ENCODE results near the gene SYT11.
"Not testable (repeated sequence)": the region's sequence is repeated elsewhere in the genome, so short reads cannot be mapped to it uniquely, and the experiment has no call there.

The SYT11 gene, protein sequence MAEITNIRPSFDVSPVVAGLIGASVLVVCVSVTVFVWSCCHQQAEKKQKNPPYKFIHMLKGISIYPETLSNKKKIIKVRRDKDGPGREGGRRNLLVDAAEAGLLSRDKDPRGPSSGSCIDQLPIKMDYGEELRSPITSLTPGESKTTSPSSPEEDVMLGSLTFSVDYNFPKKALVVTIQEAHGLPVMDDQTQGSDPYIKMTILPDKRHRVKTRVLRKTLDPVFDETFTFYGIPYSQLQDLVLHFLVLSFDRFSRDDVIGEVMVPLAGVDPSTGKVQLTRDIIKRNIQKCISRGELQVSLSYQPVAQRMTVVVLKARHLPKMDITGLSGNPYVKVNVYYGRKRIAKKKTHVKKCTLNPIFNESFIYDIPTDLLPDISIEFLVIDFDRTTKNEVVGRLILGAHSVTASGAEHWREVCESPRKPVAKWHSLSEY

DNA sequence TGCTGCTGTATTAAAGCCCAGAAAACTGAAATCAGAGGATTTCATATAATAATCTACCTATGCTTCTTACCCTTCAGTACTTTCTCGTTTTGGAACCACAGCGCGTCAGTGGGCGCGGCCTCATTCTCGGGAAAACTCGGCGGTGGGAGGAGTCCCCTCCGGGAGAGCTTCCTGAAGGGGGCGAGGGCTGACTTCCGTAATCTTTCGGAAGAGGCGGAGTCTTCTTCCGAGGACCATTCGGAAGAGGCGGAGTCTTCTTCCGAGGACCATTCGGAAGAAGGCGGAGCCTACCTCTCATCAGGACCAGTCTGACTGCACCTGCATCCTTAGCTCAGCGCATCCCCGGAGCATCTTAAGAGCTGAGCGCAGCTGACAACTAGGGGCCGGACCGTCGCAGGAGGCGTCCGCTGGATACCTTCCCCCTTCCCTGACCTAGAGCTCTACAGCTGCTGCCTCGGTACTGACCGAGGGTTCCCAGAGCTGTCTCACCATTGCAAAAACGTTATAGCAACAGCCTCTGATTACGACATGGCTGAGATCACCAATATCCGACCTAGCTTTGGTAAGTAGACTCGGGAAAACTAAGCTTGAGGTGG is at the start of gene SYT11:
Gene SYT11, plus strand, starts transcription at position 334 of the 596 bp plus-strand sequence. Its CDS starts 195 bp downstream, at position 529.
- peak; percentile 95 for DNase-seq

DNA sequence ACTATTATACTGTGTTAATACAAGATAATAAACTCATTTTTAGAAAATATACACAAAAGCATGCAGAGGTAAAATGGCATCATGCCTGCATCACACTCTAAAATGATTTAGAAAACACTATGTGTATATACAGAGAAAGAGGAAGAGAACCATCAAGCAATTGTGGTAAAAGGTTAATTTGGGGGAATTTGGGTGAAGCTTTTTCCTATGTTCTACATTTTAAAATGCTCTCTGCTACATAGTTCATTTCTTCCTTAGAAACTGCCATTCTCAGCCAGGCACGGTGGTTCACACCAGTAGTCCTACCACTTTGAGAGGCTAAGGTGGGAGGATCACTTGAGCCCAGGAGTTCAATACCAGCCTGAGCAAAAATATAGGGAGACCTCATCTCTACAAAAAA is 46.5 kb upstream of the SYT11 start:
- no peak for DNase-seq

DNA sequence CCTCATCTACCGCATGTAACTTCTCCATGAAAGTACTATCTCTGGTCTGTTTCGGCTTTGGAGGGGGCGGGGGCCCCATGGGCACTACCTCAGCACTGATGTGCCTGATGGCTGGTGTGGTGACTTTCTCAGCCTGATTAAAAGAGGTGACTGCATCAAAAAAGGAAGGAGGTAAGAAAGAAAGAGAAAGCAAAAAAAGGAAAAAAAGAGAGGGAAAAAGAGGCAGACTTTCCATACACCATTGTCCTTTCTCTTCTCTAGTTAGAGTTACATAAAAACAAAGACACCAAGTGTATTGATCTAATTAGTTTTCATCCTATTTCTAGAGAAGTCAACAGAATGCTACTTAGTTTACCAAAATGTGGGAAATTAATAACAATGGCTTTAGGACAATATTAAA is 45.7 kb upstream of the SYT11 start:
- DNase-seq = no peak

DNA sequence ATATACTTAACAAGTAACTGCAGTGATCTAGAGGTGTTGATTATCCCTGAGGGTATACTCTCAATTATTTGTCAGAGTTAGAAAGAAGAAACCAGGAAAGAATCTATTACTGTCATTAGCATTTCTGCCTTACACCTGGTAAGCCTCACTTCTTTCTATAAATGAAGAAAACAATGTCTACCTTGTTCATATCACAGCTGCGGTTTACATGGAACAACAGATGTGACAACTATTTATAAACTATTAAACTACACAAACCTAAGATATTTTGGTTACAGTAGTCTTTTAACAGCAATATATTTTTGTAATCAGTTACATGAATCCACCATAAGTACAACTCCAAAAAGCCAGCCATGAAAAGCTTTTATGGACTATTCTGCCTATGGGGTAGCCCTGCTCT is 43.0 kb upstream of the SYT11 start:
- DNase-seq = no peak

DNA sequence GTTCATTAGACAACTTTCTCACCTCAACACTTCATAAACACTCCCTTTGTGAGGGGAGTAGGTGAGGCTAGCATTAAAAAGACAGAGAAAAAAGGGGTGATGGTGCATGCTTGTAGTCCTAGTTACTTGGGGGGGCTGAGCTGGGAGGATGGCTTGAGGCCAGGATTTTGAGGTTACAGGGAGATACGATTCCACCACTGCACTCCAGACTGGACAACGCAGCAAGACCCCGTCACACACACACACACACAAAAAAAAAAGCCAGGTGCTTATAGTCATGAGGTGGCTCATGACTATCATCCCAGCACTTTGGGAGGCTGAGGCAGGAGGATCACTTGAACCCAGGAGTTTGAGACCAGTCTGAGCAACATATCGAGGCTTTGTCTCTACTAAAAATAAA is 31.9 kb upstream of the SYT11 start:
- no peak for DNase-seq

DNA sequence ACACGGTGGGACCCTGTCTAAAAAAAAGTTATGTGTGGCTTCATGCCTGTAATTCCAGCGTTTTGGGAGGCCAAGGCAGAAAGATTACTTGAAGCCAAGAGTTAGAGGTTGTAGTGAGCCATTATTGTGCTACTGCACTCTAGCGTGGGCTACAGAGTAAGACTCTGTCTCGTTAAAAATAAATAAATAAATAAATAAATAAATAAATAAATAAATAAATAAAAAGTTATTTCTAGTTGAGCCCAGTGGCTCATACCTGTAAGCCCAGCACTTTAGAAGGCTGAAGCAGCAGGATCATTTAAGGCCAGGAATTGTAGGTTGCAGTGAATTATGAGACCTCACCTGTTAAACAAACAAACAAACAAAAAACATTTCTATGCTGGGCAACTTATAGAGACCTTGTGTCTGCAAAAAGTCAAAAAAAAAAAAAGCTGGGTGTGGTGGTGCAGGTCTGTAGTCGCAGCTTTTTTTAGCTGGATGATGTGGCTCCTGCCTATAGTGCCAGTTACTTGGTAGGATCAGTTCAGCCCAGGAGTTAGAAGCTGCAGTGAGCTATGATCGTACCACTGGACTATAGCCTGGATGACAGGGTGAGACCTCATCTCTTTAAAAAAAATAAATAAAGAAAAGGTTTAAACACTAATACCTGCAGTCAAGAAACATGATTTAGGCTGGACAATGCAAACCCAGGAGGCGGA is 27.9 kb upstream of the SYT11 start:
- no peak for DNase-seq

DNA sequence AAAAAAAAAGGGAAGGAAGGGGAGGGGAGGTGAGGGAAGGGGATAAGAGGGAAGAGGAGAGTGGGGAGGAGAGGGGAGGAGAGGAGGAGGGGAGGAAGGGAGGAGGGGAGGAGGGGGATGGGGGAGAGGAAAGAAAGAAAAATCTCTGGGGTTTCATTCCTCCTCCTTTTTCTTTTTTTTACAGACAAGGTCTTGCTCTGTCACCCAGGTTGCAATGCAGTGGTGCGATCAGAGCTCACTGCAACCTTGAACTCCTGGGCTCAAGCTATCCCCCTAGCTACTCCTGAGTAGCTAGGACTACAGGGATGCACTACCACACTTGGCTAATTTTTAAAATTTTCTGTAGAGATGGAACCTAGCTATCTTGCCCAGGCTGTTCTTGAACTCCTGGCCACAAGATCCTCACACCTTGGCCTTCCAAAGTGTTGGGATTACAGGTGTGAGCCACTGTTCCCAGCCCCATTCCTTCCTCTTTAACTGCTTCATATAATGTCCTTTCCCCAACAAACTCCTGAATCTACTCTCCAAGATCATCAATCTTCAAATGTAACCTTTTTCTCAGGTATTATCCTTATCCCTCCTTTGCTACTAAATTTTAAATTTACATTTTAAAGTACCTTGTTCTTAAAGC is 25.6 kb upstream of the SYT11 start:
- DNase-seq = no peak

DNA sequence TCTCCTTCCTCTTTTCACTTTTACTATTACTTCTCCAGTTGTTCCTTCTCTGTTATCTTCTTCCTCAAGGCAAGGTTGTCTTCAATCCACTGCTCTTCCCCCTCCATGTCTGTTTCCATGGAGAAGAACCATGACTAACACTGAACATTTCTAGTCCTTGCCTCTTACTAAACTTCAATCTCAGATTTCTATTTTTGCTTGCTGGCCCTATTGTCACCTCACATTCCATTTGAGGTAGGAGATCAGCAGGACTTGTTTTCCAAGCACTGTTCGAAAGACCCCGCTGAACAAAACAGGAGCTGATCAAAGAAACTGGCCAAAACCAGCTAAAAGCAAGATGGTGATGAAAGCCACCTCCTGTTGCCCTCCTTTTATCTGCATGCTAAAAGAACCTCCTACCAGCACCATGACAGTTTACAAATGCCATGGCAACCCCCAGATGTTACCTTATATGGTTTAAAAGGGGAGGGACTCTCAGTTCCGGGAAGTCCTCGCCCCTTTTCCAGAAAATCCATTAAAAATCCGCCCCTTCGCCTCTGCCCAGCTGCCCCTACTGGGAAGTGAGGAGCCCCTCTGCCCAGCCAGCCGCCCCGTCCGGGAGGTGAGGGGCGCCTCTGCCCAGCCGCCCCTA is 25.0 kb upstream of the SYT11 start:
- DNase-seq = no peak

DNA sequence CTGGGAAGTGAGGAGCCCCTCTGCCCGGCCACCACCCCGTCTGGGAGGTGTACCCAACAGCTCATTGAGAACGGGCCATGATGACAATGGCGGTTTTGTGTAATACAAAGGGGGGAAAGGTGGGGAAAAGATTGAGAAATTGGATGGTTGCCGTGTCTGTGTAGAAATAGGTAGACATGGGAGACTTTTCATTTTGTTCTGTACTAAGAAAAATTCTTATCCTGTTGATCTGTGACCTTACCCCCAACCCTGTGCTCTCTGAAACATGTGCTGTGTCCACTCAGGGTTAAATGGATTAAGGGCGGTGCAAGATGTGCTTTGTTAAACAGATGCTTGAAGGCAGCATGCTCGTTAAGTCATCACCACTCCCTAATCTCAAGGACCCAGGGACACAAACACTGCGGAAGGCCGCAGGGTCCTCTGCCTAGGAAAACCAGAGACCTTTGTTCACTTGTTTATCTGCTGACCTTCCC is 24.4 kb upstream of the SYT11 start:
- not testable (repeated sequence) for DNase-seq

DNA sequence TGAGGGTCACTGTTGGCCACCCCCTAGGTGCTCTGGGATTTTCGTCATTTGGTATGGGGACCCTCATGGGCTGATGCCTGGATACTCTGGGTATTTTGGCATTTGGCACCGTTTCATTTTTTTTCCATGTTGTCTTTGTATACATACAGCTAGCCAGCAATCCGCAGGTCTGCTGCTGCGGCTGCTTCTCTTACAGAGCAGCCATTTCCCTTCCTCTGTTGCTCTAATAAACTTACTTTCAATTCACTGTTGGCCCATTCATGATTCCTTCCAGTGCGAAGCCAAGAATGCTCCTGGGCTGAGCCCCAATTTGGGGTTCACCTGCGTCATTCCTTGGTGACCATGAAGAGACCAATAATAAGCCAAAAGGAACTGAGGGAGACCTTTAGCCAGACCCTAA is 23.8 kb upstream of the SYT11 start:
- DNase-seq = no peak

DNA sequence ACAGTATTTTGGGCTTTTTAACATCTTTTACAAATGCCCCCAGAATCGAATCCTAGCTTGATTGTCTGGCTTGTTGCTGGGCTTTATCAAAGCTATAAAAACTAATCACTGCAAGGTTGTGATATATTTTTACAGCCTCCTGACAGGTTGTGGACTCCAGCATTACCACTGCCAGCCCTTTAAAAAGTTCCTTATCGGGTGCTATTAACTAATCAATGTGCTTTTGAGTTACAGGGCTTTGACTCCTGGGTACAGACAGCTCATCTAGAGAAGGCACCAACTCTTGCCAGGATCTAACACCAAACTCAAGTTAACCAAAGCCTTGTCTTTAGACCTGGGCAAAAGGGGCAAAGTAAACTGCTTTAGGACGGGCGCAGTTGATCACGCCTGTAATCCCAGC is 19.0 kb upstream of the SYT11 start:
- no peak for DNase-seq

DNA sequence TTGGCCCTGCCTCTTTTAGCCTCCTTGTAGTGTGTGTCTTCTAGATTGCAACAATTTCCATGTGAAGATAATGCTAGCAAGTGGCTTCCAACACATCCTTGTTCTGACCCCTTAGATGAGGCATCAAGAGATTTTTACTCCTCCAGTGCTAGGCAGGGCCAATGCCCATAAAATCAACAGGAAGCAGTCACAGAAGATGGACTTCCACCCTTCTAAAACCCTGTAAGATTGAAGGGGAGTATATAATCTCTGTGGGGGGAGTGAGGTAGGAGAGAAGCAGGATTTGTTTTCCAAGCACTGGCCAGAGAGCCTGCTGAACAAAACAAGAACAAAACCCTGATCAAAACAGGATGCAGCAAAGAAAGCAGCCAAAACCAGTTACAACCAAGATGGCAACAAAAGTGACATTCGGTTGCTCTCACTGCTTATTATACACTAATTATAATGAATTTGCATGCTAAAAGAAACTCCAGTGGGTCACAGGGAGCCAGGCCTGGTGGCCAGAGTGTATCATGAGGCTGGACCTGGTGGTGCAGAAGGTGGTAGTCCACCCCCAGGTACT is 14.4 kb upstream of the SYT11 start:
- DNase-seq = no peak

DNA sequence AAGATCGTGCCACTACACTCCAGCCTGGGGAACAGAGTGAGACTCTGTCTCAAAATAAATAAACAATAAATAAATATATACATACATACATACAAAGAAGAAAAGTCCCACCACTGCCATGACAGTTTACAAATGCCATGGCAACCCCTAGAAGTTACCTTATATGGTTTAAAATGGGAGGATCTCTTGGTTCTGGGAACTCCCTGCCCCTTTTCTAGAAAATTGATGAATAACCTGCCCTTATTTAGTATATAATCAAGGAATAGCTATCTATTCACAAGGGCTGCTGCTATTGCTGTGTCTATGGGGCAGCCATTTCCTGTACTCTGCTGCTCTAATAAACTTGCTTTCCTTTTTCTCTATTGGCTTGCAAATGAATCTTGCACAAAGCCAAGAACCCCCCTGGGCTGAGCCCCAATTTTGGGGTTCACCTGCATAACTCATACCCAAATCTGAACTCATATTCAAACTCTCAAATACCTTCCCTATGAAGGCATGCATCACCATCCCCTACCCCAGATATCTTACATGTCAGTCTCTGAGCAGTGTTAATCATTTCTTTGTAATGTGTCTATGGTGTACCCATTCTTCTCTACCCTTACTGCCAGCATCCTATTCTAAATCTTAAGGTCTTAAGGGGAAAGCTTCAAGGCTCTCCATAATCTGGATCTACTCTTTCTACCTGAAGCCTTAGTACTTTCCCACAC is 11.4 kb upstream of the SYT11 start:
- DNase-seq = no peak

DNA sequence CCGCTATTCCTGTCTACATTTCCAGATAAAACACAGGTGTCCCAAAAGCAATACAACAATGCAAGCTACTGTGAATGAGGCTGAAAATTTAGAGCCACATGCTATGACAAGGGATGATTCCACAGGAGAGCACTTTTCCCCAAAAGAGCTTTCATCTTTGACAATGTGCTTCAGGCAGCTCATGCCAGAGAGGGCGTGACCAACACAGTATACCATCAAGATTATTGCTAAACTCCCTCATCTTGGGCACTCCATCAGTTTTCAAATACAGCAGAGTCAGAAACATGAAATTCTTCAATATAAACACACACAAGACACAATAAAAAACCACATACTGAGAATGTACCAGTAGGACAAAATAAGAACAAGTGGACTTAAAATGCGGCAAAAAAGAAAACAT is 9.0 kb upstream of the SYT11 start:
- no peak for DNase-seq

DNA sequence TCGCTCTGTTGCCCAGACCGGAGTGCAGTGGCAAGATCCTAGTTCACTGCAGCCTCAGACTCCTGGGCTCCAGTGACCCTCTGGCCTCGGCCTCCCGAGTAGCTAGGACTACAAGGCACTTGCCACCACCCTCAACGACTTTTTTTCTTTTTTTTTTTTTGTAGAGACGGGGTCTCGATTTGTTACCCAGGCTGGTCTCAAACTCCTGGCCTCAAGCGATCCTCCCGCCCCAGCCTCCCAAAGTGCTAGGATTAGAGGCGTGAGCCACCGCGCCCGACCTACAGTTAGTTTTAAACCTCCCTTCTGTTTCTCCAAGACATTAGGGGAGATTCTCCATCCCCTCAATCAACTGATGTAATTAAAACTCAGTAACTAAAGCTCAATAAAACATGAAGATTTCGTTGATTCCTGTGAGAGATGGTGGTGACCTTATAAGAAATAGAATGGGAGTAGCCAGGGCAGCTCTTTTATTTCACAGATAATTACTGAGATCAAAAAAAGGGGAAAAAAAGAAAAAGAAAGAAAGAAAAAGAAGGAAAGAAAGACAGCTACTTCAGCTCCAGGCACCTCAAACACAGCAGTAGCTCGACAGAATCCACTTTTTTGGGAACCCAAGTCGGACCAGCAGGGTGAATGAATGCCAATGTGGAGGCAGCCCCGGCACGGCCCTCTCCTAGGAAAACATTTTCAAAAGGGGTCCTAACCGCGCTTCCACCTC is 3.0 kb upstream of the SYT11 start:
- DNase-seq = no peak

DNA sequence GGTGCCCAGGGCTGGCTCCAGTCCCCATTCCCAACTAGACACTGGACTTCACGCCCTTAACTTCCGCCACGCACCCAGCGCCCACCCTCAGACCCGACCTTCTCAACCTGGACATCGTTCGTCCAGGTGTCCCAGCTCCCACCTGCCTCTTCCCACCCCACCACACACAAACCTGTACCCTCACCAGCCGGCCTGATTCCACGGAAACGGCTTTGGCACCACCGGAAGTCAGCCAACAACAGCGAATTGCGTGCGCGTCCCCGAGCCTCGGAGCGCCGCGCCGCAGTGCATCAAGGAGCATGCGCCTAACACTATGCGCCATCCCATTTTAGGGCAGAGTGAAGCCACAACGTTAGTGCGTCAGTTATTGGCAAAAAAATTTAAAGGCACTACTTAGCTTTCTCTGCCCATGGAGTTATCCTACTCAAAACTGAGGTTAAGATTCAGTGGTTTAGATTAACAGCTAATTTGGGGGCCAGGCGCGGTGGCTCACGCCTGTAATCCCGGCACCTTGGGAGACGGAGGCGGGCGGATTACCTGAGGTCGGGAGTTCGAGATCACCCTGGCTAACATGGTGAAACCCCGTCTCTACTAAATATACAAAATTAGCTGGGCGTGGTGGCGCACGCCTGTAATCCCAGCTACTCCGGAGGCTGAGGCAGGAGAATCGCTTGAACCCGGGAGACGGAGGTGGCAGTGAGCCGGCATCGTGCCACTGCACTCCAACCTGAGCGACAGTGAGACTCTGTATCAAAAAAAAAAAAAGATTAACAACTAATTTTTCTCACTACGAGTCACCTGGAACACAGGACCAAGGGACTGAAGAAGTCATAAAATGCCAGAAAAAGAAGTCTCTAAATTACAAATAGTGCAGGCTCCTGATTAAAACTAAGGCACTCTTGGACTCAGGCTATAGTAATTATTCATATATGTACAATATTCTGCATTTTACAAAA is 2.1 kb upstream of the SYT11 start, which contains the start of gene GON4L:
Gene GON4L, minus strand, starts transcription at position 240 of the 956 bp plus-strand sequence. CDS start 3,434 bp downstream, outside the sequence.
- peak; percentile 90 for DNase-seq

DNA sequence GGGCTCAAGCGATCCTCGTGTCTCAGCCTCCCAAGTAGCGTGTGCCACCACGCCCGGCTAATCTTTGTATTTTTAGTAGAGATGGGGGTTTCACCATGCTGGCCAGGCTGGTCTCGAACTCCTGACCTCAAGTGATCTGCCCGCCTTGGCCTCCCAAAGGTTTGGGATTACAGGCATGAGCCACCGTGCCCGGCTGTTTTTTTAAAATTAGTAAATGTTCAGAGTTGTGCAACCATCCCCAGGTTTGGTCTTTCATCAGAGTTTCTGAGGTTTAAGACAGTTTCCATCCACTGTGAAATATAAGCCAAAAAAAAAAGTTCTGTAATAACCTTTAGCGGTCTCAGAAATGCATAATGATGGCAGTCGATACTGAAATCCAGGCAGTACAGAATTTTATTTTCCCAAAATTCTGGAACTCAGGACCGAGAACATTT is 550 bp upstream of the SYT11 start:
- DNase-seq = no peak

DNA sequence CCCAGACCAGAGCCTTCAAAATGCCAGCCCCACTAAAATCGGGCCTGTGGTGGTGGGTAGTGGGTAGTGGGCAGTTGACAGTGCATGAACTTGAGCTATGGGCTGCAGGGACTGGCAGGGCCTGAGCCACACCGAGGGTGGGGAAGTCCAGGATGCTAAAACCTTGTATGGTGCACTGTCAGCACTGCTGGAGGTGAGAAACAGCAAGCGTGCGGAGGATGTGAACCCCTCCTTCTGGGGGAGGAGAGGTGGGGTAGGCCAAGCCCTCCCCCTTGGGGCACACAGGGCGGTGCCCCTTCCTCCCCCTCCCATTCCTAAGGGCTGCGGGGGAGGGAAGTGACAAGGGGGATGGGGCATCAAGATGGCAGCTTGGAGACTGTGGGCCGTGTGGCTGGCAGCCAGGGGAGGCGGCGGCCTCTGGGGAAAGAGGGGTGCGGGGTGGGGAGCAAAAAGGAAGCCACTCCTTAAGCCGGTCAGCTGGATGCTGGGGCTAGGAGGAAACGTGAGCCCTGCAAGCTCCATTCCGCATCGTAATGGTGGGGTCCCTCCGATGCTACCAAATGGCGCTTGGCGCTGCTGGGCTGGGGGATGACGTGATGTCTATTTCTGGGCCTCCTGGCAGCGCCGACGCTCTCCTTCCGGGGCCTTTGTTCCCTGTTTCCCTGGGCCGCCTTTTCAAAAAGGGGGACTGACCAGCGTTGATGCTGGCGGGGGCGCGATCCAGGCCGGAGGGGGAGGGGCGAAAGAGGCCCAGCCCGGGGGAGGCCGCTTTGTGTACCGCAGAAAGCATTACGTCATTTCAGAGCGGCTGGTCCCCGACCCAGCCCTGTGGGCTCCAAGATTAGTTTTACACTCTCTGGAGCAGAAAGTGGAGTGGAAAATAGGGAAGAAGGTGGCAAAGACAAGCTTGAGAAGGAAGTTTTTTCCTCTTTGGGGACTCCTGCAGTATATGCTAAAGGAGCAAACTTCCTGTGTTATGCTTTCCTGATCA is 809 bp downstream of the SYT11 start:
- DNase-seq = peak; percentile 79
